PC-9 (cell line): Measurements from ENCODE around the gene OBP2A.

ENCODE experiments used
- CTCF ChIP-seq: fragments of 200-600 bp; sonication (generic); conservative IDR thresholded peaks from 2 replicates; pipeline ENCODE4 v1.6.1; 2017; ENCODE audit warnings: mixed run types, antibody characterized with exemption, mild to moderate bottlenecking, moderate library complexity
- EZH2 ChIP-seq: fragments of 200-600 bp; sonication (generic); IDR thresholded peaks from 2 replicates; pipeline ENCODE4 v1.8.0; 2017; ENCODE audit warnings: antibody characterized with exemption, low read depth

GRCh38 chr9:135579356-135579755 is 33.4 kb downstream of the OBP2A start:
- no peak for TF ChIP-seq CTCF
- no peak for TF ChIP-seq EZH2
